GM19035 (cell line): Measurements from ENCODE around the gene GJC1.

Experiments
- ATAC-seq: cut with Tn5 transposase; IDR thresholded peaks from one replicate; pipeline ENCODE4 v1.9.1; 2021; ENCODE audit not compliant: unreplicated experiment

The GJC1 gene

GRCh38 chr17:44778656-44779210 is 51.4 kb downstream of the GJC1 start:
- no peak for ATAC-seq

- ATAC-seq, result no peak
Measured at GRCh38 chr17:44777394-44778348, 52.4 kb downstream of the GJC1 start.

- ATAC-seq, result no peak
Measured at GRCh38 chr17:44776628-44777393, 53.3 kb downstream of the GJC1 start.

GRCh38 chr17:44775838-44776621 is 54.1 kb downstream of the GJC1 start:
- ATAC-seq, result peak; percentile 12

GRCh38 chr17:44775136-44775837 is 54.8 kb downstream of the GJC1 start:
- peak; percentile 76 for ATAC-seq

GRCh38 chr17:44774271-44775135 is 55.6 kb downstream of the GJC1 start:
- ATAC-seq, result peak; percentile 42

GRCh38 chr17:44773140-44773539 is 56.9 kb downstream of the GJC1 start:
- no peak for ATAC-seq

- no peak for ATAC-seq
Measured at GRCh38 chr17:44772308-44773045, 57.6 kb downstream of the GJC1 start.

- no peak for ATAC-seq
Measured at GRCh38 chr17:44770166-44770925, 59.7 kb downstream of the GJC1 start.

- ATAC-seq, result no peak
Measured at GRCh38 chr17:44769647-44770084, 60.4 kb downstream of the GJC1 start.

- ATAC-seq, result no peak
Measured at GRCh38 chr17:44769230-44769629, 60.9 kb downstream of the GJC1 start.

- ATAC-seq, result no peak
Measured at GRCh38 chr17:44768505-44769142, 61.5 kb downstream of the GJC1 start.

- no peak for ATAC-seq
Measured at GRCh38 chr17:44767493-44767892, 62.6 kb downstream of the GJC1 start.

- no peak for ATAC-seq
Measured at GRCh38 chr17:44766409-44767038, 63.6 kb downstream of the GJC1 start.

GRCh38 chr17:44765965-44766364 is 64.1 kb downstream of the GJC1 start:
- ATAC-seq, result no peak

- no peak for ATAC-seq
Measured at GRCh38 chr17:44763170-44763569, 66.9 kb downstream of the GJC1 start.
